ENCODE data around the gene MTHFR. TPM values are rescaled to one million over a fixed set of nuclear protein-coding genes. Genes with fewer than 3 reads are reported as not detected.

MTHFR gene
- polyA plus RNA-seq, 1 of the 3 experiments (the other 2 are of a cell fraction): 5.3 TPM

- no peaks in the 10 kb centered on the region for H3K27me3 ChIP-seq (ENCODE audit: insufficient read depth)
- no peak overlapping the region for H3K9ac ChIP-seq
- H3K36me3 ChIP-seq (replicated peaks in 1 of 2; ENCODE audit: control insufficient read depth in 1 of 2, insufficient read depth in 2 of 2, low read length in 1 of 2): peaks cover 0 to 23% of the 10 kb centered on the region in 2 experiments
- H3K4me3 ChIP-seq (ENCODE audit: low read depth in 2 of 2, low read length in 1 of 2): no peak overlapping the region
- no peaks in the 10 kb centered on the region for H4K20me1 ChIP-seq (ENCODE audit: insufficient read depth)
- H3K9me2 ChIP-seq: no peaks in the 10 kb centered on the region
- 77% methylated on average over 11 of the region's 14 CpGs for WGBS (ENCODE audit: low lambda C conversion rate)
- no peaks in the 10 kb centered on the region for H3K9me3 ChIP-seq
- no peak overlapping the region for H2AFZ ChIP-seq (ENCODE audit: low read depth)
- no peaks in the 10 kb centered on the region for H3F3A ChIP-seq (replicated peaks; ENCODE audit: insufficient read depth)
- DNase-seq: no peak
- POLR2A ChIA-PET: interaction anchor here (1.1 to 1.2 kb wide), 2 partner anchors 8 to 11 kb away, joined by 3 to 4 read pairs; no protein-coding TSS in a partner anchor
- no peak overlapping the region for H3K4me2 ChIP-seq
- H3K27ac ChIP-seq (ENCODE audit: low read depth in 2 of 2, low read length in 1 of 2): no peak overlapping the region
- TF ChIP-seq POLR2AphosphoS5 (IDR thresholded peaks at IDR 0.05; ENCODE audit: low read depth, low read length) (no peak), GABPA (IDR thresholded peaks at IDR 0.05; ENCODE audit: low read depth) (no peak), RFX5 (IDR thresholded peaks at IDR 0.05; ENCODE audit: low read length) (no peak), YY1 (IDR thresholded peaks at IDR 0.05; ENCODE audit: low read depth) (no peak), IRF3 (IDR thresholded peaks at IDR 0.05; ENCODE audit: low read depth, low read length) (no peak), EP300 (IDR thresholded peaks at IDR 0.05; ENCODE audit: borderline replicate concordance in 1 of 2, low read depth in 1 of 2, low read length in 1 of 2) (no peak), MAX (IDR thresholded peaks at IDR 0.05; ENCODE audit: low read depth) (no peak), EZH2phosphoT487 (IDR thresholded peaks at IDR 0.05; ENCODE audit: borderline replicate concordance, low read depth) (no peak), ZBTB33 (IDR thresholded peaks at IDR 0.05; ENCODE audit: borderline replicate concordance, low read depth) (no peak), TEAD4 (IDR thresholded peaks at IDR 0.05; ENCODE audit: borderline replicate concordance, insufficient read depth) (no peak), RCOR1 (IDR thresholded peaks at IDR 0.05; ENCODE audit: low read length) (no peak), NFIC (IDR thresholded peaks at IDR 0.05; ENCODE audit: borderline replicate concordance) (no peak), JUND (IDR thresholded peaks at IDR 0.05) (no peak)
- no peaks in the 10 kb centered on the region for H3K79me2 ChIP-seq (ENCODE audit: insufficient read depth)
- H3K4me1 ChIP-seq (ENCODE audit: control insufficient read depth in 1 of 2, insufficient read depth in 2 of 2, low read depth in 1 of 2, low read length in 1 of 2): no peaks in the 10 kb centered on the region
- CTCF ChIA-PET: interaction anchor here (2.0 to 3.9 kb wide), 3 partner anchors 10 to 43 kb away, joined by 5 to 35 read pairs (median 6); no protein-coding TSS in a partner anchor
Measured at GRCh38 chr1:11795238-11795890, 10.4 kb downstream of the MTHFR start.

All from SK-N-SH (cell line).